GM18951 (cell line): ENCODE results near the gene WDR3.
"Not testable (repeated sequence)": the region's sequence is repeated elsewhere in the genome, so short reads cannot be mapped to it uniquely, and the experiment has no call there.

Experiments
- POLR2A ChIP-seq: IDR thresholded peaks from 4 replicates; pipeline ENCODE4 v1.6.1; 2011; ENCODE audit warnings: mild to moderate bottlenecking; ENCODE audit not compliant: insufficient read length, insufficient read depth; ENCODE audit errors: extremely low read depth
- in situ Hi-C: fragments of 300-500 bp; cut with MboI; formaldehyde crosslinking; loops from one replicate; pipeline ENCODE4 v1.12.0; 2022; ENCODE audit warnings: low sequenced_read_pairs, mixed read lengths, inconsistent platforms; ENCODE audit not compliant: unreplicated experiment

The WDR3 gene

DNA sequence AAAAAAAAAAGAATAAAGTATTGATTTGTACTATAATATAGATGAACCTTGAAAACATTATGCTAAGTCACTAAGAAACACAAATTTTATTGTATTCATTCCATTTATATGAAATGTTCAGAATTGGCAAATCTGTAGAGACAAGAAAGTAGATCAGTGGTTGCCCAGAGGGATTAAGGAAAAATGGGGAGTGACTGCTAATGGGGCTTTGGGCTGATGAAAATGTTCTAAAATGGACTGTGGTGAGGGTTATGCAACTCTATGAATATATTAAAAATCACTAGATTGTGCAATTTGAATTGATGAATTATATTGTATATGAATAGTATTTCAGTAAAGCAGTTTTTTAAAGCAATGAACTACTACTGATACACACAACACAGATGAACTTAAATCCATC lies 10.2 kb upstream of the WDR3 start:
- in situ Hi-C loops: no loop called here
- no peak for TF ChIP-seq POLR2A

GRCh38 chr1:117921991-117922390 lies 7.5 kb upstream of the WDR3 start:
- TF ChIP-seq POLR2A: no peak
- in situ Hi-C loops: no loop called here

DNA sequence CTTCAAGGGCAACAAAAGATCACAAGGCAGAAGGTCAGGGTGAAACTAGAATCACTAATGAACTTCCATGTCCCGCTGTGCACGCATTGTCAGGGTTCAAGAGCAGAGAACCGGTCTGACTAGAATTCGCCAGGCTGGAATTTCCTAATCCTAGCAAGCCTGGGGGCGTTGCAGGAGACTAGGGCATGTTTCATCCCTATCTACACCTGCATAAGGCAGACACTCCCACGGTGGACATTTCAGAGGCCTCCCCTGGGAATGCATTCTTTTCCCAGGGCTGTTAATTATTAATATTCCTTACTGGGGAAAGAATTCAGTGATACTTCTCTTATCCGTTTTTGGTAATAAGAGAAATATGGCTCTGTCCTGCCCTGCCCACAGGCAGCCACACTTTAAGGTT lies 6.8 kb upstream of the WDR3 start:
- in situ Hi-C loops: not testable (repeated sequence)

DNA sequence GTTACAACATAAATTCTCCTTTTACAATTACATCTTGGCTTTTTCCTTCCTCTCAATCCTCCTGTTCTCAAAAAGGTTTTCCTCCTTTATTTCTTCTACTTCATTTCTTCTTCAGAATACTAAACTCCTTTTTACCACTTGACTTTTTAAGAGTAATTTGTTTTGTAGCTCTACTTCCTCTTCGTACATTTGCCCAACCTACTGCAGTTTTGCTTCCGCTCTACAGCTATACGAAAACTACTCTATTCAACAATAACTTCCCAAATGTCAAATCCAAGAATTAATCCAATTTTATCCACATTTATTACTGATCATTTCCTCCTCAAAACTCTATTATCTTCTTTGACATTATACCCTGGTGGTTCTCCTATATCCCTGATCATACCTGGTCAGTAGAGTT lies 3.6 kb upstream of the WDR3 start:
- in situ Hi-C loops: no loop called here
- TF ChIP-seq POLR2A: no peak

GRCh38 chr1:117928881-117929342 lies 627 bp upstream of the WDR3 start:
- in situ Hi-C loops: no loop called here
- TF ChIP-seq POLR2A: no peak

DNA sequence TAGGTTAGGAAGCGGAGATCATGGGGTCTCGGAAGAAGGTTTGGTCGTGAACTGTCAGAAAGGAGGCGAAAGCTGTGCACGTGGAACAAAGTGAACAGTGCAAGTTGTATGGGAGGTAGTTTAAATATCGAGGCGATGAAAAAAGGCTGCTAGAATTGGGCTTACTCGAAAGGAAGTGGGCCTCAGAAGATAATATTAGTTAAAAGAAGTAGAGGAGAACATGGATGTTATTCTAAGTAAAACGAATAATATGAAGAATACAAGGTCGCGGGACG lies 571 bp downstream of the WDR3 start:
- in situ Hi-C loops: no loop called here
- TF ChIP-seq POLR2A: no peak

GRCh38 chr1:117930484-117930883 lies 945 bp downstream of the WDR3 start:
- TF ChIP-seq POLR2A: no peak
- in situ Hi-C loops: no loop called here

DNA sequence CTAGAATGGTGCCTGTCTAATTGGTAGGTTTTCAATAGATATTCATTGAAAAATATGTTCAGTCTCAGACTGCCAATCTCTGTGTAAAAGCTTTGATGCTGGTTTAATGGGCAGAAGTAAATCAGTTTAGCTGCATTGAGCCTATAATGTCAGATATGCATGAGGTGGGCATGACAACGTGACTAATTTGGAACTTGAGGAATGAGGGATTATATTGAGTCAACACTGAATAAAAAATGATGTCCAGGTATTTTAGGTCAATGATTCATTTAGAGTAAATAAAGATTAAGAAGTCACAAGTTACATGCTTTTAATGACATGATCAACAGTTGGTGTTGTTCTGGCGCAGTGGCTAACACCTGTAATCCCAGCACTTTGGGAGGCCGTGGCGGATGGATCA lies 3.0 kb downstream of the WDR3 start:
- in situ Hi-C loops: no loop called here
- no peak for TF ChIP-seq POLR2A

DNA sequence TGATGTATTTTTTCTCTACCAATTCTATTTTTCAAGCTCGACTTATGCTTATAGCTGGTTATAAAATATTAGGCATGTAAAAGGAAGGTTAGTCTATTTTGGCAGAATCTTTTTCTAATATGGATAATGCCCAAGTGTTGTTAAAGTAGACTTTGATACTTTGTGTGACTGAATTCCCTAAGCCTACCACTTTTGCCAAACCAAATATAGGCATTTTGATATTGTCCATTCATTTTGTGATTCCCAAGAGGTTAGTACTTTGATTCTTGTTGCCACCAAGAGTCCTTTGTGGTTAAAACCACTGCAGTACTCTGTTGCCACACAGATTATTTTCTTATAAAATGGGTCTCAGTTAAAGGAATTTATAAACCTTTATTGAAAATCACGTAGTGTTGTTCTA lies 4.2 kb downstream of the WDR3 start:
- TF ChIP-seq POLR2A: no peak
- in situ Hi-C loops: no loop called here

GRCh38 chr1:117942293-117942692 lies 12.8 kb downstream of the WDR3 start:
- in situ Hi-C loops: no loop called here
- TF ChIP-seq POLR2A: no peak

DNA sequence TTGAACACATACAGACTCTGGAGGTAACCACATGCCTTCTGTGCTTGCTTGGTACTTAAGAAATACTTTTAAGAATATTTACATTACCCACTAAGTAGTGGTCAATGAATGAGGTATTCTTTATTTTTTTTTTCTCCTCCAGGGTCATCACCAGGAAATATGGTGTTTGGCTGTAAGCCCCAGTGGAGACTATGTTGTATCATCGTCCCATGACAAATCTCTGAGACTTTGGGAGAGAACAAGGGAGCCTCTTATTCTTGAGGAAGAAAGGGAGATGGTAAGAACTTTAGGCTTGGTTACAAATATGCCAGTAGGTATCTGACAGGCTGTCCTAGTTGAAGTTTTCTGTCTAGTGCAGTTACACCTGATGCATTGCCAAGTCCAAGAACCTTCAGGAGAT lies 22.8 kb downstream of the WDR3 start:
- no peak for TF ChIP-seq POLR2A
- in situ Hi-C loops: no loop called here

DNA sequence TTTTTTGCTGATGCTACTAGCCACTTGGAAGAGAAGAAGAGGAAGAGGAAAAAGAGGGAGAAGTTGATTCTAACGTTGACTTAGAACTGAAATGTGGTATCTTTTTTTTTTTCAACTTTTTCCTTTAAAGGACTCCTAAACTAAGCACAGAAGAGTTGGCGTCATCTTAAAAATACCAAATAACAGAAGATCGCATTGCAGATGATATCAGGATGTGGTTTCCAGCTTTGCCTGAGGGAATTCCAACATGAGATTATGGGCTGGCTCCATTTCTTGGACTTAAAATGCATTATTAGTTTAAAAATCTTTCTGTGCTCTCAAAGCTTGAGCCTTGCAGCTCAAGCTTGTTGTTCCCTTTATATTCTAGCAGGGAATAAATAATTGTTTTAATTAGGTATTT lies 29.8 kb downstream of the WDR3 start:
- in situ Hi-C loops: no loop called here
- no peak for TF ChIP-seq POLR2A

DNA sequence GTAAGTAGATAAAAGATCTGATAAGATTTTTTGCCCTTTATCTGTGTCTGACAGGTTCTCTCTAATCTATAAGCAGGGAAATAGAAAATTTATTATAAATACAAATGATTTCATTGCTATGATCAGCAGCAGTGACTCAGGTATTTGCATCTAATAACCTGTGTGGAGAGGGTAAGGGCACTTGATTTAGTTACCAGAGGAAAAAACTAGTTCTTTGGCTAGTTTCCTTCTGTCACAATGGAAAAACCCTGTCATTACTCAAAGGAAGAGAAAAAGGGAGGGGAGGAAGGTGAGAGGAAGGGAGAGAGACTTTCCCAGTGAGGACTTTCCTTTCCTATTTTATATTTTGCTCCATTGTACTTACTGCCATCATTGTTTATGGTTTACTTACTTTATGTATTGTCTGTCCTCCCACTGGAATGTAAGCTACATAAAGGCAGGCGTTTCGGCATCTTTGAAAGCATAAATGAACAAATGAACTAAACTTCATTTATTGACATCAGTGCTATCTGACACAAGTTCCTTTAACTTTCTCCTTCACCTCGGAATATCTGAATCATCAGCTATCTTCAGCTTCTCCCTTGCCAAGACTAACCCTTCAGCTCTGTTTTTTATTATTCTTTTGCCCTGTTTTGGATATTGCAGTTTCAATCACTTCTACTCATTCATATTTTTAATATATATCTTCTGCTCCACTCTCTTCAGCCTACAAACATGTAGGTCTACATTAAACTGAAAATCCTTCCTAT lies 34.9 kb downstream of the WDR3 start:
- TF ChIP-seq POLR2A: no peak
- in situ Hi-C loops: no loop called here

DNA sequence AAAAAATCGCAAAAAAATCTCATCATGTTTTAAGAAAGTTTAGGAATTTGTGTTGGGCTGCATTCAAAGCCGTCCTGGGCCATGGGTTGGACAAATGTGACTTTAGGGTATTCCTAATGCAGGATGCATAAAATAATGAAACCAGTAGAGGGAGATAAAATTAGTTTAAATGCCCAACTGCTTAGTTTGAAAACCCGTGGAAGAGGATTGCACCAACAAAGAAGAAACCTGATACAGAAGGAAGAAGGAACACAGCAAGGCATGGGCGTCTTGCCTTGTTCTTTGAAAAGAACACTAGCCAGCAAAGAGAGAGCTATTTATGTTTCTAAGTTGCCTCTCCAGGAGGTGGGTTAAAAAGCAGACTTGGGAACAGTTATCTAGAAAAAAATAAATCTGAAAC lies 37.9 kb downstream of the WDR3 start:
- in situ Hi-C loops: no loop called here
- TF ChIP-seq POLR2A: no peak

DNA sequence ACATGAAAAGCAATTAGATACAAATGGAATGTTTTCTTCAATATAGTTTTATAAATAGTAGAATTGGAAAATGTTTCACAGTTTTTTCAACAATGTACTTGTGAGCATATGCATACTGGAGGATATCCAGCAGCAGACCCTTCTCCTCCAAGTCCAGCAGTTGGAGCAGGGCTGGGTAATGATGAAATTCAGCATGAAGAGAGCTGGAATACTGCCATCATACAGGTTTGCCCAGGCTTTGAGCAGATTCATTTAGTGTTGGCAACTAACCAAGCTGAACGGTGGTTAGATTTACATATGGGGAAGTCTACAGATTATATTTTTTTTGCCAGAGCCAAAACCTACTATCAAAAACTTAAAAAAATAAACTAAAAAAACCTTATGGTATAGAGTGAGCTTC lies 38.3 kb downstream of the WDR3 start:
- in situ Hi-C loops: no loop called here
- TF ChIP-seq POLR2A: no peak
